Neuronal stem cell (in vitro differentiated cells): Measurements from ENCODE around the gene TMC5.

Experiments
- DNase-seq: peaks from one replicate; pipeline ENCODE4 v3.0.0-alpha.2; 2013; ENCODE audit warnings: low spot score
- H2AFZ ChIP-seq: one replicate; pipeline ENCODE4 v1.6.1; 2013; ENCODE audit warnings: mild to moderate bottlenecking, low read length, inconsistent platforms
- H2AK5ac ChIP-seq: 2 replicates; pipeline ENCODE4 v1.6.1; 2013; ENCODE audit warnings: low read depth, mild to moderate bottlenecking, inconsistent platforms, low read length, moderate library complexity, mixed read lengths
- H2BK120ac ChIP-seq: 2 replicates; pipeline ENCODE4 v1.6.1; 2013; ENCODE audit warnings: low read depth, mild to moderate bottlenecking, inconsistent platforms, low read length, moderate library complexity, mixed read lengths
- H2BK12ac ChIP-seq: one replicate; pipeline ENCODE4 v1.6.1; 2013; ENCODE audit warnings: low read length, inconsistent platforms
- H2BK15ac ChIP-seq: 2 replicates; pipeline ENCODE4 v1.6.1; 2013; ENCODE audit warnings: mild to moderate bottlenecking, low read length, inconsistent platforms, mixed read lengths
- H2BK5ac ChIP-seq: one replicate; pipeline ENCODE4 v1.6.1; 2013; ENCODE audit warnings: inconsistent platforms, mild to moderate bottlenecking, low read length, moderate library complexity
- H3K14ac ChIP-seq: one replicate; pipeline ENCODE4 v1.6.1; 2013; ENCODE audit warnings: low read length, inconsistent platforms
- H3K18ac ChIP-seq: 2 replicates; pipeline ENCODE4 v1.6.1; 2013; ENCODE audit warnings: low read length, inconsistent platforms
- H3K23ac ChIP-seq: 2 replicates; pipeline ENCODE4 v1.6.1; 2013; ENCODE audit warnings: low read depth, mild to moderate bottlenecking, mixed read lengths, low read length, inconsistent platforms; ENCODE audit not compliant: poor library complexity
- H3K27ac ChIP-seq: replicated peaks from 3 replicates; pipeline ENCODE4 v1.5.1; 2013; ENCODE audit warnings: low read length, inconsistent platforms
- H3K27me3 ChIP-seq, 3 experiments: 2 replicates each; pipeline ENCODE4 v1.6.1; 2013; ENCODE audit warnings: low read length in 3 of 3, mild to moderate bottlenecking in 2 of 3, inconsistent platforms in 1 of 3, low read depth in 1 of 3, mixed read lengths in 1 of 3, moderate library complexity in 1 of 3; ENCODE audit not compliant: control insufficient read depth in 3 of 3, insufficient read depth in 3 of 3
- H3K36me3 ChIP-seq, 2 donors: replicated peaks in 1 of 2; 2 replicates each; pipeline ENCODE4 v1.6.1; 2013; ENCODE audit warnings: low read length in 2 of 2; ENCODE audit not compliant: control insufficient read depth in 2 of 2, insufficient read depth in 2 of 2
- H3K4ac ChIP-seq: 2 replicates; pipeline ENCODE4 v1.6.1; 2013; ENCODE audit warnings: inconsistent platforms, mild to moderate bottlenecking, low read length, moderate library complexity
- H3K4me1 ChIP-seq, 2 donors: 1 replicate in 1 of 2; 2 replicates in 1 of 2; pipeline ENCODE4 v1.6.1; 2013; ENCODE audit warnings: low read length in 2 of 2, low read depth in 1 of 2; ENCODE audit not compliant: control insufficient read depth in 2 of 2, insufficient read depth in 1 of 2
- H3K4me2 ChIP-seq: one replicate; pipeline ENCODE4 v1.6.1; 2013; ENCODE audit warnings: mild to moderate bottlenecking, low read length, inconsistent platforms; ENCODE audit not compliant: insufficient read depth, poor library complexity, severe bottlenecking
- H3K4me3 ChIP-seq, 2 donors: 2 replicates each; pipeline ENCODE4 v1.5.1; 2013; ENCODE audit warnings: low read length in 2 of 2, mild to moderate bottlenecking in 2 of 2, inconsistent platforms in 1 of 2, moderate library complexity in 1 of 2
- H3K79me1 ChIP-seq: one replicate; pipeline ENCODE4 v1.6.1; 2013; ENCODE audit warnings: low read depth, mild to moderate bottlenecking, inconsistent platforms, low read length, moderate library complexity
- H3K9ac ChIP-seq: one replicate; pipeline ENCODE4 v1.6.1; 2013; ENCODE audit warnings: mild to moderate bottlenecking, low read depth, low read length, inconsistent platforms; ENCODE audit not compliant: poor library complexity
- H3K9me3 ChIP-seq, 2 donors: replicated peaks in 1 of 2; 2 replicates each; pipeline versions ENCODE3 to v1.6.1; 2013; ENCODE audit warnings: low read length in 2 of 2, mild to moderate bottlenecking in 2 of 2, inconsistent platforms in 1 of 2, low read depth in 1 of 2, mixed read lengths in 1 of 2, moderate library complexity in 1 of 2; ENCODE audit not compliant: control insufficient read depth in 2 of 2, insufficient read depth in 1 of 2
- H4K8ac ChIP-seq: one replicate; pipeline ENCODE4 v1.6.1; 2013; ENCODE audit warnings: low read depth, mild to moderate bottlenecking, inconsistent platforms, low read length, moderate library complexity
- H4K91ac ChIP-seq: one replicate; pipeline ENCODE4 v1.6.1; 2013; ENCODE audit warnings: low read length, low read depth, mild to moderate bottlenecking, inconsistent platforms; ENCODE audit not compliant: poor library complexity
- WGBS, 2 donors: extraction: QIAGEN DNeasy Blood & Tissue Kit; methylation state at CpG; one replicate each; pipeline ENCODE4 v1.1.7; 2013; ENCODE audit warnings: missing lambda C conversion rate in 2 of 2, mixed read lengths in 1 of 2; ENCODE audit not compliant: insufficient read length in 2 of 2, insufficient replicate concordance in 1 of 2; ENCODE audit errors: extremely low coverage in 2 of 2; 5-methylcytosine and 5-hydroxymethylcytosine counted together

The TMC5 gene

GRCh38 chr16:19527161-19527560 is 109.5 kb downstream of the TMC5 start:
- no peaks in the 10 kb centered on the region for H3K27me3 ChIP-seq
- no peak overlapping the region for H2BK12ac ChIP-seq
- peaks cover 8 to 54% of the 10 kb centered on the region in 2 donors for H3K36me3 ChIP-seq
- H3K18ac ChIP-seq = no peak overlapping the region
- H3K4me1 ChIP-seq = peaks cover 5 to 8% of the 10 kb centered on the region in 2 donors
- no peak overlapping the region for H2AFZ ChIP-seq
- no peaks in the 10 kb centered on the region for H3K9me3 ChIP-seq
- no peak overlapping the region for H3K27ac ChIP-seq
- no peak overlapping the region for H3K9ac ChIP-seq
- no peak overlapping the region for H2BK5ac ChIP-seq
- no peak overlapping the region for H3K4me2 ChIP-seq
- H2BK15ac ChIP-seq = no peak overlapping the region
- H3K79me1 ChIP-seq = no peaks in the 10 kb centered on the region
- H2BK120ac ChIP-seq = no peak overlapping the region
- H4K91ac ChIP-seq = no peak overlapping the region
- H4K8ac ChIP-seq = no peak overlapping the region
- no peak for DNase-seq
- H3K4ac ChIP-seq = no peak overlapping the region
- H2AK5ac ChIP-seq = no peak overlapping the region
- H3K4me3 ChIP-seq = no peak overlapping the region
- H3K14ac ChIP-seq = no peak overlapping the region
- H3K23ac ChIP-seq = no peak overlapping the region
- no CpG with 5 or more reads among the region's 1 CpG for WGBS, 2 donors

GRCh38 chr16:19528666-19529065 is 111.0 kb downstream of the TMC5 start:
- no peak overlapping the region for H3K14ac ChIP-seq
- H3K36me3 ChIP-seq = peaks cover 8 to 69% of the 10 kb centered on the region in 2 donors
- H2AFZ ChIP-seq = no peak overlapping the region
- no peak overlapping the region for H3K4me3 ChIP-seq
- H3K79me1 ChIP-seq = no peaks in the 10 kb centered on the region
- no peak overlapping the region for H3K27ac ChIP-seq
- no peak overlapping the region for H4K91ac ChIP-seq
- no peaks in the 10 kb centered on the region for H3K9me3 ChIP-seq
- no peak for DNase-seq
- H2BK15ac ChIP-seq = no peak overlapping the region
- no peak overlapping the region for H2BK120ac ChIP-seq
- no peak overlapping the region for H3K9ac ChIP-seq
- H3K4me2 ChIP-seq = no peak overlapping the region
- no peak overlapping the region for H2BK12ac ChIP-seq
- H2BK5ac ChIP-seq = no peak overlapping the region
- H3K4me1 ChIP-seq = peaks cover 3 to 7% of the 10 kb centered on the region in 2 donors
- H2AK5ac ChIP-seq = no peak overlapping the region
- H4K8ac ChIP-seq = no peak overlapping the region
- H3K27me3 ChIP-seq = no peaks in the 10 kb centered on the region
- no peak overlapping the region for H3K23ac ChIP-seq
- H3K4ac ChIP-seq = no peak overlapping the region
- H3K18ac ChIP-seq = no peak overlapping the region
- no CpG with 5 or more reads among the region's 3 CpGs for WGBS, 2 donors

DNA sequence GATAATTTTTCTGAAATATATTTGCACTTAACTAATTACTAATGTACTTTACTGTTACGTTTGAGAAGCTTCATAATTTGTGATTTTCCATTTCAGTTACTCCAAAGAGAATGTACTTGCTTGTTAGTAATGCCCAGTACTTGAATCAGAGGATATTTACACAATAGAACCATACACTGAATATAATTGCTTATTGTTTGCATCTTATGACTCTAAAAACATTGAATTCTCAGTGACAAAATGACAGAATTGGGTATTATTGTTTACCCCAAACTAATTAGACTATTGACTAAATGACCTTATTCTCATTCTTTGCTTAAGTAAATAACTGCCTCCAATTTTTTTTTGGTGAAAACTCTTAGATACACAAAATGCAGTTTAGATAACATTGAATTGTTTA is 114.9 kb downstream of the TMC5 start:
- Histone ChIP-seq H3K23ac (no peak overlapping the region), H2BK5ac (no peak overlapping the region), H3K4ac (no peak overlapping the region), H2BK15ac (no peak overlapping the region), H3K4me2 (no peak overlapping the region), H3K9ac (no peak overlapping the region), H3K4me3 (no peak overlapping the region), H3K27me3 (no peaks in the 10 kb centered on the region), H4K8ac (no peak overlapping the region), H2AFZ (no peak overlapping the region), H2AK5ac (no peak overlapping the region), H3K36me3 (peaks cover 13 to 98% of the 10 kb centered on the region in 2 donors), H2BK120ac (no peak overlapping the region), H3K18ac (no peak overlapping the region), H3K79me1 (no peaks in the 10 kb centered on the region), H4K91ac (no peak overlapping the region), H3K27ac (no peak overlapping the region), H2BK12ac (no peak overlapping the region), H3K4me1 (no peaks in the 10 kb centered on the region), H3K9me3 (no peaks in the 10 kb centered on the region), H3K14ac (no peak overlapping the region)
- DNase-seq = no peak
- WGBS, 2 donors = no CpG with 5 or more reads among the region's 1 CpG

- Histone ChIP-seq H3K4me1 (no peaks in the 10 kb centered on the region), H3K4me2 (no peak overlapping the region), H3K79me1 (no peaks in the 10 kb centered on the region), H3K9ac (no peak overlapping the region), H3K27ac (no peak overlapping the region), H2BK5ac (no peak overlapping the region), H3K9me3 (no peaks in the 10 kb centered on the region), H2BK12ac (no peak overlapping the region), H3K4ac (no peak overlapping the region), H3K23ac (no peak overlapping the region), H3K14ac (no peak overlapping the region), H4K91ac (no peak overlapping the region), H2AK5ac (no peak overlapping the region), H3K4me3 (no peak overlapping the region), H2BK120ac (no peak overlapping the region), H2AFZ (no peak overlapping the region), H3K27me3 (no peaks in the 10 kb centered on the region), H3K36me3 (peaks cover 17 to 97% of the 10 kb centered on the region in 2 donors), H3K18ac (no peak overlapping the region), H4K8ac (no peak overlapping the region), H2BK15ac (no peak overlapping the region)
- no CpG with 5 or more reads among the region's 6 CpGs for WGBS, 2 donors
- no peak for DNase-seq
Measured at GRCh38 chr16:19540241-19540970, 122.7 kb downstream of the TMC5 start.
